Activated naive CD4-positive, alpha-beta T cell treated with anti-CD3 and anti-CD28 coated beads, Interleukin-2, amount 10 ng/mL, durations not matched to agents 7 days and 5 days (primary cell): ENCODE data around the gene RNF113B.

ENCODE experiments used
- CTCF ChIA-PET: fragments of 350-600 bp; sonication (Branson Sonifier 250); formaldehyde crosslinking; loops from one replicate; lab custom pipeline; 2021; ENCODE audit warnings: antibody characterized with exemption; lab: Charles Lee
- DNase-seq: peaks from one replicate; pipeline ENCODE4 v3.0.0-alpha.2; 2020
- H3K27ac Mint-ChIP-seq: one replicate; pipeline ENCODE4 v1.8.0; 2021; ENCODE audit warnings: mild to moderate bottlenecking, moderate library complexity, mixed read lengths
- H3K27me3 Mint-ChIP-seq: one replicate; pipeline ENCODE4 v1.8.0; 2021; ENCODE audit warnings: mild to moderate bottlenecking, mixed read lengths
- H3K36me3 Mint-ChIP-seq: one replicate; pipeline ENCODE4 v1.8.0; 2021; ENCODE audit warnings: mixed read lengths
- H3K4me1 Mint-ChIP-seq: one replicate; pipeline ENCODE4 v1.8.0; 2021; ENCODE audit warnings: mixed read lengths
- H3K4me3 Mint-ChIP-seq: one replicate; pipeline ENCODE4 v1.8.0; 2021; ENCODE audit warnings: mild to moderate bottlenecking, moderate library complexity, mixed read lengths
- H3K9me3 Mint-ChIP-seq: one replicate; pipeline ENCODE4 v1.8.0; 2021; ENCODE audit warnings: mixed read lengths

The RNF113B gene

DNA sequence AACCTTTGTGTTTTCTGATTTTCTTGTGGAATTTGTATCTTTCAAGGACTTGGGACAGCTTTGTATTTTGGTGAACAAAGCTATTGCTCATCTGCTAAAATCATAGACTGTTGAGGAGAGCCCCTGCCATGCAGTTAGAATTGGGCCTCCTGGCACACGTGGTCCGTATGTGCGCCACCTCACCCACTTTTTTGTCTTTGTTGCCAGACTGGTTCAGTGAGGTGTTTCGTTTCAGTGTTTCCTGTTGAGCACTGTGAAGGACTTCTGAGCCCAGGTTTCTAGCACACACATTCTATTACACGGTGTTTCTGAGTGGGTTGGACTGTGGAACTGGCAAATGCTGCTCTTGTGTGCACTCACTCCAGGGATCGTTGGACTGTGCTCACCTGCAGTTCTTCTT lies 37.6 kb upstream of the RNF113B start:
- DNase-seq: no peak
- Mint-ChIP-seq H3K27me3 (no peaks in the 10 kb centered on the region), H3K36me3 (no peaks in the 10 kb centered on the region), H3K27ac (no peak overlapping the region), H3K9me3 (no peaks in the 10 kb centered on the region), H3K4me1 (no peaks in the 10 kb centered on the region), H3K4me3 (no peak overlapping the region)
- CTCF ChIA-PET: no interaction called here

DNA sequence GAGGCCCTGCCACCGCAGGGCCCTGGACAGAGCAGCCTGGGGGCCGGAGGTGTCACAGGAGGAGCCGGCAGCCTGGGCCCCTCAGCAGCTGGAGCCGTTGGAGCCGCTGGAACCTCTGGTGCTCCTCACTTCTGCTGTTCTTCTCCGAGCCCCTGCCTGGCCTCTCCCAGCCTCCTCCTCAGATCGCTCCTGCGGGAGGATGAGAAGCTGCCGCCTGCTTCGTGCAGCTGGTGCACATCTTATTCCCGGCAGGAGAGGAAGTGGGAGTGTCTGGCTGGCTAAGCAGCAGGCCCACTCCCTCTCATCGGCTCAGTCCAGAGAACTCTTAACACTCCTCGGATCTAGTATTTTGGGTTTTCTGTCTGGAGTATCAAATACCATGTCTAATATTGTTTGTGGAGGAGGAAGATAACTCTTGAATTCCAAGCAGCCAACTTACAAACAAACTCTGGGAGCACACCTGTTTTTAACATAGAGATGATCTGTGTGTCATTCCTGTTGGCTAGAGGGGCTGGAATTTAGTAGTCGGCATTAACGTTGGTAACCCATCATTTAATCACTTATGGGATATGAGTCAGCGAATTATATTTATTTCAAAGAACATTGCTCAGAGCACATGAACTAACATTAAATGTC lies 37.1 kb upstream of the RNF113B start:
- no peaks in the 10 kb centered on the region for H3K27me3 Mint-ChIP-seq
- no peak overlapping the region for H3K4me3 Mint-ChIP-seq
- H3K27ac Mint-ChIP-seq: no peak overlapping the region
- no peaks in the 10 kb centered on the region for H3K36me3 Mint-ChIP-seq
- no peak for DNase-seq
- no peaks in the 10 kb centered on the region for H3K9me3 Mint-ChIP-seq
- no peaks in the 10 kb centered on the region for H3K4me1 Mint-ChIP-seq
- CTCF ChIA-PET: no interaction called here

DNA sequence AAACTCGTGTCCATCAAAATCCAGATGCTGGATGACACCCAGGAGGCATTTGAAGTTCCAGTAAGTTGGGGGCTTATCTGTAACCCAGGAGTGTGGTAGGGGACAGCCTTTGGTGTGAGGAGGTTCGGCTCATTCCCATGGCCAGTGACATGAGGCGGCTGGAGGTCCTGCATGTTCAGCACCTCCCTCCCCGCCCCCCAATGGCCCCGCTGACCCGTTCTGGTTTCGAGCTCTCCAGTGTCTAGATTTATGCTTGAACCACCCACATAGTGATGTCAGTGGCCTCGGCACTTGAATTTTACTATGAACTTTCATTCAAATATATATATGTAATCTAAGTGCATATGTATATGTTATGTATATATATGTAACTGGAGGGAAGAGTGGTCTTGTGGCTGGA lies 36.3 kb upstream of the RNF113B start:
- H3K27ac Mint-ChIP-seq: no peak overlapping the region
- no peaks in the 10 kb centered on the region for H3K4me1 Mint-ChIP-seq
- no peak for DNase-seq
- H3K9me3 Mint-ChIP-seq: no peaks in the 10 kb centered on the region
- H3K4me3 Mint-ChIP-seq: no peak overlapping the region
- no peaks in the 10 kb centered on the region for H3K27me3 Mint-ChIP-seq
- CTCF ChIA-PET: no interaction called here
- H3K36me3 Mint-ChIP-seq: no peaks in the 10 kb centered on the region

DNA sequence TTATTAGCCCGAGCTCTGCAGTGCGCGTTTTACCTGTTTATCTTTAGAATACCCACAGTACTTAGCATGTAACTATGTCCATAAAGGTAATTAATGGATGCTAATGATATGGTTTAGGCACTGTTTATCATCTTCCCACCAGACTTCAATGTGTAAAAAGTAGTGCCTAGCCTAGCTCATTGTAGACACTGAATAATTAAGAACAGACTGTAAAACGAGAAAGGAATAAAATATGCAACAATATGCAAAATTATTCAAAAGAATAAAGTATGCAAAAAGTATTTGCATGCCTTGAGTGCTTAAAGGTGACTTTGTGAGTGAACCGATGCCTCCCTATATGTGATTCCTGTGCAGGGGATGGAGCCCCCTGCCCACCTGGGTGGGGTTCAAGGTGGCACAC lies 35.7 kb upstream of the RNF113B start:
- CTCF ChIA-PET: no interaction called here
- Mint-ChIP-seq H3K4me1 (no peaks in the 10 kb centered on the region), H3K36me3 (no peaks in the 10 kb centered on the region), H3K9me3 (no peaks in the 10 kb centered on the region), H3K27me3 (no peaks in the 10 kb centered on the region), H3K4me3 (no peak overlapping the region), H3K27ac (no peak overlapping the region)
- DNase-seq: no peak

DNA sequence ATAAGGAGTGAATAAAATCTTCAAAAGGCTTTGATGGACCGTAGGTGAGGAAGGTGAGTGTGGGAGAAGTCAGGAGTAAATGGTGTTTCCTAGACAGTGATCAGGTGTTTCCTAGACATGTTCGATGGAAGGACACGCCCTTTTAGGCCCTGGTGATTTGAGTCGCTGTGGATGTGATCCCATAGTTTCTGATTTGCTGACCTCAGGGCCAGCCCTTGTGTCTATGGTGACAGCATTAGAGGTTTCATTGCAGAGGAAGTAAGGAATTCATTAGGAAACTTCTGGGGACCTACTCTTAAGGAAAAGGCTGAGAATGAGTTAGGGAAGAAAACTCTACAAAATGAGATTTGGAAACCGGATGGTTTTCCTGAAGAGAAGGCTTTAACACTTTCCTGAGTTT lies 31.5 kb upstream of the RNF113B start:
- Mint-ChIP-seq H3K36me3 (no peaks in the 10 kb centered on the region), H3K9me3 (peaks cover 4% of the 10 kb centered on the region), H3K27me3 (no peaks in the 10 kb centered on the region), H3K27ac (no peak overlapping the region), H3K4me1 (no peaks in the 10 kb centered on the region), H3K4me3 (no peak overlapping the region)
- CTCF ChIA-PET: no interaction called here
- no peak for DNase-seq

DNA sequence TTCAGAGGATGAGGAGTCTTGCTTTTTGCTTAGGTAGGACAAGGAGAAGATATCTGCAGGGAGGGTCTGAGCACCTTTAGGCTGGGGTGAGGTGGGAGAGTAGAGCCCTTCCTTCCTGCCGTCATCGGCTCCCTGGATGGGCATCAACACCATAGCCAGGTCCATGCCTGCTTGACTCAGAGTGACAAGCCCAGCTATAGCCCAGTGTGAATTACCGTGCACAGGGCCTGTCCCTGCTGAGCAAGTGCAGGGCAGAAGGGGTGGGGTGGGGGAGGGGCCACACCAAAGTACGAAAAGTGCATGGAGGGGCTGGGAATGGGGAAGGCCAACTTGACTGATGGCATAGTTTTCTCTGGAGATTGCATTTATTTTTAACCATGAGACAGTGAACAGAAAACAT lies 30.3 kb upstream of the RNF113B start:
- CTCF ChIA-PET: no interaction called here
- H3K4me3 Mint-ChIP-seq: no peak overlapping the region
- no peaks in the 10 kb centered on the region for H3K36me3 Mint-ChIP-seq
- no peaks in the 10 kb centered on the region for H3K4me1 Mint-ChIP-seq
- DNase-seq: no peak
- H3K27me3 Mint-ChIP-seq: peaks cover 6% of the 10 kb centered on the region
- H3K9me3 Mint-ChIP-seq: peaks cover 4% of the 10 kb centered on the region
- no peak overlapping the region for H3K27ac Mint-ChIP-seq

DNA sequence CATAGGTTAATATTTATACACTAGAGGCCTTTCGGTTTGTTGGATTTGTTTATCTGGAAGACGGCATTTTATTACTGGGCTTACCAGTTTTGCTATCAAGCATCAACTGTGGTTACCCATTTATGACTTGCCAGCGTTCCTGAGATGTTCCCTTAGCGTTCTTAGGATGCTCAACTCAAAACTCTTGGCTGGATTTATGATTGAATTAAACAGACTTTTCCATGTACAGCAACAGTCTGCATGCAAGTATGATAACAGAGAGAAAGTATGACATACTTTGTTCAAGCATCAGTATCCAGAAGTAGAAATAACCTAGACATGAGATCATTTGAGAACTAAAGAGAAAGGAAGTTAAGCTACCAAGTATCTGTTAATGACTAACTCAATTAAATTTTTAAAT lies 29.9 kb upstream of the RNF113B start:
- DNase-seq: no peak
- CTCF ChIA-PET: no interaction called here
- Mint-ChIP-seq H3K27ac (no peak overlapping the region), H3K4me1 (no peaks in the 10 kb centered on the region), H3K9me3 (peaks cover 4% of the 10 kb centered on the region), H3K36me3 (no peaks in the 10 kb centered on the region), H3K4me3 (no peak overlapping the region), H3K27me3 (peaks cover 10% of the 10 kb centered on the region)

DNA sequence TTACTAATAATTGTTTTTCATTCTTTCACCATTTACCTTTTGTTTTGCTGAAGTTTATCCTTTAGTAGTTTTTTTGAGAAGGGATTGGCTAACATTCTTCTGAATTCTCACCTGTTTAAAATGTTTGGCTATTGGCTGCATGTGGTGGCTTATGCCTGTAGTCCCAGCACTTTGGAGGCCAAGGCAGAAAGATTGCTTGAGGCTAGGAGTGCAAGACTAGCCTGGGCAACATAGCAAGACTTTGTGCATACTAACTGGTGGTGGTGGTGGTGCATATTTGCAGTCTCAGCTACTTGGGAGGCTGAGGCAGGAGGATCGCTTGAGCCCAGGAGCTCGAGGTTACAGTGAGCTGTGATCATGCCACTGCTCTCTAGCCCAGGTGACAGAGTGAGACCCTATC lies 27.5 kb upstream of the RNF113B start:
- DNase-seq: no peak
- Mint-ChIP-seq H3K4me1 (no peaks in the 10 kb centered on the region), H3K4me3 (no peak overlapping the region), H3K27me3 (peaks cover 16% of the 10 kb centered on the region), H3K36me3 (no peaks in the 10 kb centered on the region), H3K9me3 (peaks cover 4% of the 10 kb centered on the region), H3K27ac (no peak overlapping the region)
- CTCF ChIA-PET: no interaction called here

DNA sequence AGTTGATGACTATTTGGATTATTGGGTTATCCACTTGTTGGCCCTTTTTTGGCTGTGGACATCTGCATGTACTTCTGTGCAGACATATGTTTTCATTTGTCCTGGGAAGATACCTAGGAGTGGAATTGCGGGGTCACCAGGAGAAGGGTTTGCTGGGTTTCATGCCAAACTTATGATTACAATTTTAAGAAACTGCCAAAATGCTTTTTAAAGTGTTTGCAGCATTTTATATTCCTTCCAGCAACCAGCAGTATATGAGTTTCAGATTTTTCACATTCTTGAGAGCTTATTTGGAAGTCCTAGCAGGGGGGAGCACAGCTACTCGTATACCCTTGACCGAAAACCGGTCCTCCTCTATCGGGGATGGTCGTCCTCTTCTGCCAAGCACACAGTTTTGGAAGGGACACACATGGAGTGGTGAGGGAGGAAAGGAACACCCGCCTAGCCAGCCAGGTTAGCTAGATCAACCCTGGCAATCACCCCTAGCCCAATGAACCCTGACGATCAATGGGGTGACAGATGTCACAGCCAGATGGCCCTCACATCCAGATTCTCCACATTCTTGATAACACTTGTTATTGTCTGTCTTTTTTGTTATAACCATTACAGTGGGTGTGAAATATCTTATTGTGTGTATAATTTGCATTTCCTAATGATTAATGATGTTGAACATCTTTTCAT lies 26.7 kb upstream of the RNF113B start:
- CTCF ChIA-PET: no interaction called here
- DNase-seq: no peak
- no peaks in the 10 kb centered on the region for H3K36me3 Mint-ChIP-seq
- H3K27ac Mint-ChIP-seq: no peak overlapping the region
- H3K4me3 Mint-ChIP-seq: no peak overlapping the region
- no peaks in the 10 kb centered on the region for H3K4me1 Mint-ChIP-seq
- H3K27me3 Mint-ChIP-seq: peaks cover 16% of the 10 kb centered on the region
- H3K9me3 Mint-ChIP-seq: peaks cover 4% of the 10 kb centered on the region

DNA sequence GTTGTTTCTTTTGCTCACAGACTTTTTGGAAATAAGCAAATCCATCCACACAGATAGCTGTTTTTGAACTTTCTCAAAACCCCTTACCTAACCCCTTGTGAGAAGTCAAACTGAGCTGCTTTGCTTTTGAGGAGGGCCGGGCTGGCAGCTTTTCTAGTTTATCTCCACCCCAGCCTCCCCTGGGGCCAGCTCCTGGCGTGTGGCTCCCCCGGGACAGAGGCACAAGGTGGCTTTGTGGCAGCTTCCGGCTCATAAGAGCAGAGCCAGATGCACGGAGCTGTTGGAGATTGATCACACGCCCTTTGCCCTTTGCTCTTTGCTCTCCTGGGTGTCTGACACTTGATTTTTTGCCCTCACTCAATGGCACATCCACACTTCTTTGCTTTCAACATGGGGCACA lies 24.9 kb upstream of the RNF113B start:
- Mint-ChIP-seq H3K36me3 (no peaks in the 10 kb centered on the region), H3K27me3 (peaks cover 16% of the 10 kb centered on the region), H3K4me3 (no peak overlapping the region), H3K9me3 (peaks cover 4% of the 10 kb centered on the region), H3K4me1 (no peaks in the 10 kb centered on the region), H3K27ac (no peak overlapping the region)
- no peak for DNase-seq
- CTCF ChIA-PET: no interaction called here

DNA sequence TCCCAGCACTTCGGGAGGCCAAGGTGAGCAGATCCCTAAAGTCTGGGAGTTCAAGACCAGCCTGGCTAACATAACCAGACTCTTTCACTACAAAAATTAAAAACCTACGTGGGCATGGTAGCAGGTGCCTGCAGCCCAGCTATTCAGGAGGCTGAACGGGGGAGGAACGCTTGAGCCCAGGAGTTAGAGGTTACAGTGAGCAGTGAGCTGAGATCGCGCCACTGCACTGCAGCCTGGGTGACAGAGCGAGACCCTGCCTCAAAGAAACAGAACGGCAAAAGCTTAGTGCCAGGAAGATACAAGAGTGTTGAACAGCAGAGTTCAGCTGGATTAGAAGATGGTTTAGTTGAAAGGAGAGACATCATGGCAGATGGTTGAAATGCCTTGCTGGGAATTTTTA lies 24.1 kb upstream of the RNF113B start:
- H3K4me1 Mint-ChIP-seq: no peaks in the 10 kb centered on the region
- no peak overlapping the region for H3K27ac Mint-ChIP-seq
- peaks cover 16% of the 10 kb centered on the region for H3K27me3 Mint-ChIP-seq
- no peaks in the 10 kb centered on the region for H3K36me3 Mint-ChIP-seq
- CTCF ChIA-PET: no interaction called here
- H3K9me3 Mint-ChIP-seq: peaks cover under 1% of the 10 kb centered on the region
- no peak for DNase-seq
- no peak overlapping the region for H3K4me3 Mint-ChIP-seq

DNA sequence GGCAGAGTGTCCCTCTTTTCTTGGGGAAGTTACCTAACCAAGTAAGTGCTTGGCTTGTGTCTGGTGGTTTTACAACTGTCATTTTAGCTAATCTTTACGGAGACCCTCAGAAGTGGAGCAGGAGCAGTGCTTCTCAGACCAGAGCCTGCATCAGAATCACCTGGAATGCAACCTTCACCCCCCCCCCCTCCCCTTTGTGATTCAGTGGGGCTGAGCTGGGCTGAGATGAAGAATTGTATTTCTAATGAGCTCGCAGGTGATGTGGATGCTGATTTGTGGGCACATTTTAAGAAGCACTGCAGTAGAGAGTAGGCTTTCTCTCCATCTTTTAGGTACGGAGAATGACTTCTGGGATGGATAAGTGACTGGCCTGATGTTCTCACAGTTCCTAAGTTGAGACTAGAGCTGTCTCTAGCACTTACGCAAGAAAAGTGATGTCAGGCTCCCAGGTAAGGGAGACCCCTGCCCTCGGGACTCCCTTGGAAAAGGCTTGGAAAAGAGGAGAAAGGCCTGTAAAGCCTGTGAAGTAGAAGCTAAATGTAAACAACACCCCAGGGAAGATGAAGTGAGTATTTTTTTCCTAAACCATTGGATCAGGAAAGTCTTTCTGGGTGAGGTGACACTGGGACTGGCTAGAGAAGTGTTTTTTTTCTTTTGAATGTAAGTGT lies 23.3 kb upstream of the RNF113B start:
- Mint-ChIP-seq H3K4me1 (no peaks in the 10 kb centered on the region), H3K4me3 (no peak overlapping the region), H3K27me3 (peaks cover 16% of the 10 kb centered on the region), H3K9me3 (no peaks in the 10 kb centered on the region), H3K36me3 (no peaks in the 10 kb centered on the region), H3K27ac (no peak overlapping the region)
- CTCF ChIA-PET: no interaction called here
- DNase-seq: no peak

DNA sequence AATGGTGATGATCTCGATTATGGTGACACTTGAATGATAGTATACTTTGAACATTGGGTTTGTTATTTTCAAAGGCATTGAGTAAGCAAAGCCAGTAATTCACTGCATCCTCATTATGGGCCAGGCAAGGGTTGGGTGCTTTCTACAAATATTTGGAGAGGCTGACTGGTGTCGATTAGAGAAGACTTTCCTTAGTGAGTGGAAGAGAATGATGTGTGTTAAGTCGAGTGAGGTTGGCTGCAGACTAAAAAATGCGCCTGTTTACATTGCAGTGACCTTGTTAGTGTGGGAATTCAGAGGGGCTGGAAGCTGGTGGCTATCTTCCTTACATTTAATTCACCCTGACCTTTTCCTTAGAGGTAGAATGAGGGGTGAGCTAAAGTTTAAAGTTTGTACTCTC lies 22.4 kb upstream of the RNF113B start:
- H3K27me3 Mint-ChIP-seq: peaks cover 16% of the 10 kb centered on the region
- H3K36me3 Mint-ChIP-seq: no peaks in the 10 kb centered on the region
- no peak overlapping the region for H3K4me3 Mint-ChIP-seq
- CTCF ChIA-PET: no interaction called here
- H3K4me1 Mint-ChIP-seq: no peaks in the 10 kb centered on the region
- no peaks in the 10 kb centered on the region for H3K9me3 Mint-ChIP-seq
- no peak for DNase-seq
- H3K27ac Mint-ChIP-seq: no peak overlapping the region

DNA sequence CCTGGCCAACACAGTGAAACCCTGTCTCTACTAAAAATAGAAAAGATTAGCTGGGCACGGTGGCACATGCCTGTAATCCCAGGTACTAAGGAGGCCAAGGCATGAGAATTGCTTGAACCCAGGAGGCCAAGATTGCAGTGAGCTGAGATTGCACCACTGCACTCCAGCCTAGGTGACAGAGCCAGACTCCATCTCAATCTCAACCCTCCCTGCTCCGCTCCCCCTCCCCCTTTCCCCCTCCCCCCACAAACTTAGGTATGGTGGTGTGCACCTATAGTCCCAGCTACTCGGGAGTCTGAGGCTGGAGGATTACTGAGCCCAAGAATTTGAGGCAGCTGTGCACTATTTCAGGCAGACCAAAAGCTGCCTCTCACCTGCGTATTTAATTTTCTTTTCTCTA lies 21.6 kb upstream of the RNF113B start:
- Mint-ChIP-seq H3K27me3 (peaks cover 16% of the 10 kb centered on the region), H3K36me3 (no peaks in the 10 kb centered on the region), H3K27ac (no peak overlapping the region), H3K9me3 (no peaks in the 10 kb centered on the region), H3K4me3 (no peak overlapping the region), H3K4me1 (no peaks in the 10 kb centered on the region)
- DNase-seq: no peak
- CTCF ChIA-PET: no interaction called here
